SK-N-MC (cell line): ENCODE data around the gene NLRC5.

Experiments used
- EZH2 ChIP-seq: fragments of 200-600 bp; sonication (generic); IDR thresholded peaks from one replicate; pipeline ENCODE4 v1.6.1; 2017; ENCODE audit warnings: antibody characterized with exemption
- POLR2AphosphoS5 ChIP-seq: IDR thresholded peaks from 2 replicates; pipeline ENCODE4 v1.6.1; 2012; ENCODE audit warnings: mild to moderate bottlenecking, low read depth, low read length, borderline replicate concordance

DNA sequence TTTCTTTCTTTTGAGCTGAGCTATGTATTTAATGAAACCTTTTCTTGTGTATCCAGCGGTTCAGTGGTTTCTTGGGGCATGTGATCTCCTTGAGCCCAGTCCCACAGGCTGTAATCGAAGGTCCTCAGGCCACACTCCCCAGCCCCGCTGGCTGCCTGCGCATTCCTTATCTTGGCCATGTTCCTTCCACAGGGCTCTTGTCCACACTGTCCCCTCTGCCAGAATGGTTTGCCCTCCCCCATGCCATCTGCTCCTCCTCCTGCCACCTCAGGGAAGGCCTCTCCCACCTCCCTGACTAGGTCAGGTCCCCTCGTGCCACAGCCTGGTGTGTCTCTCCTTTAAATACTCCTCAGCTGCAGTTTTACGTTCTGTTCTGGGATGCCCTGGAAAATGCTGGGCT is 12.1 kb upstream of the NLRC5 start:
- TF ChIP-seq EZH2, result no peak
- TF ChIP-seq POLR2AphosphoS5, result no peak
